ENCODE measurements around the gene NDUFAB1. TPM values are rescaled to one million over a fixed set of nuclear protein-coding genes. Genes with fewer than 3 reads are reported as not detected.
"Not testable (repeated sequence)": the region's sequence is repeated elsewhere in the genome, so short reads cannot be mapped to it uniquely, and the experiment has no call there.

The NDUFAB1 gene
- total and polyA plus RNA-seq, 2 experiments from 2014 or later = 119 to 243 TPM

DNA sequence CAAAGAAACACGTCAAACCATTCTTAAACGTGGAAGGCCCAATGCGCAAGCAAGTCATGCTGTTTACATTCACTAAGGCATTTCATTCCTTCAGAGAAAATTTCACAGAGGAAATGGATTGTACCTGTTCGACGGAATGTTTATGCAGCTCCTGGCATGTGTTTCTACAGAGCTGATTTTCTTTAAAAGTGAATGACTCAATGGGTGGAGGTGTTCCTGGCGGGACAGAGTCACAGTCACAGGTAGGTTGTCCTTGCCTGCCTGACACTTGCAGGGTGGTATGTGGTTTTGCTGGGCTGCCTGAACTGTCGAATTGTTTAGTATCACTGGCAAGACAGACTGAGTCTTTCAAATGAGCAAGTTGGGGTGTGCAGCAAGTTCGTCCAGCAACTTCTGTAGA is 33.4 kb upstream of the NDUFAB1 start:
- no peak for TF ChIP-seq CTCF (IDR thresholded peaks at IDR 0.05; ENCODE audit: poor library complexity)
- TF ChIP-seq EZH2phosphoT487 (IDR thresholded peaks at IDR 0.05; ENCODE audit: low read depth, severe bottlenecking, unreplicated experiment) = no peak
- no peak for TF ChIP-seq EZH2 (IDR thresholded peaks at IDR 0.05; ENCODE audit: borderline replicate concordance)
- Histone ChIP-seq H3K9me3 (ENCODE audit: low read depth) (no peaks in the 10 kb centered on the region), H3K27ac (no peak overlapping the region), H3K36me3 (replicated peaks; ENCODE audit: insufficient read depth, low read depth) (no peaks in the 10 kb centered on the region), H3K4me2 (no peak overlapping the region), H3K9me2 (replicated peaks; ENCODE audit: insufficient read depth) (no peaks in the 10 kb centered on the region), H3K4me1 (ENCODE audit: insufficient read depth) (no peaks in the 10 kb centered on the region), H3K4me3 (no peak overlapping the region), H2AFZ (no peak overlapping the region), H4K20me1 (ENCODE audit: insufficient read depth, poor library complexity, severe bottlenecking) (no peaks in the 10 kb centered on the region), H3K79me2 (no peaks in the 10 kb centered on the region), H3K27me3 (no peaks in the 10 kb centered on the region)
- no peak for DNase-seq (ENCODE audit: low spot score)
- WGBS (ENCODE audit: low lambda C conversion rate, missing lambda C conversion rate) = 88% methylated on average over 8 of the region's 8 CpGs

- Histone ChIP-seq H3K9me3 (ENCODE audit: low read depth) (no peaks in the 10 kb centered on the region), H3K4me2 (no peak overlapping the region), H3K9me2 (replicated peaks; ENCODE audit: insufficient read depth) (no peaks in the 10 kb centered on the region), H3K36me3 (replicated peaks; ENCODE audit: insufficient read depth, low read depth) (no peaks in the 10 kb centered on the region), H4K20me1 (ENCODE audit: insufficient read depth, poor library complexity, severe bottlenecking) (no peaks in the 10 kb centered on the region), H2AFZ (no peak overlapping the region), H3K4me1 (ENCODE audit: insufficient read depth) (no peaks in the 10 kb centered on the region), H3K79me2 (no peaks in the 10 kb centered on the region), H3K27ac (no peak overlapping the region), H3K27me3 (no peaks in the 10 kb centered on the region), H3K4me3 (no peak overlapping the region)
- DNase-seq (ENCODE audit: low spot score) = no peak
- TF ChIP-seq EZH2phosphoT487 (IDR thresholded peaks at IDR 0.05; ENCODE audit: low read depth, severe bottlenecking, unreplicated experiment) (no peak), CTCF (IDR thresholded peaks at IDR 0.05; ENCODE audit: poor library complexity) (no peak), EZH2 (IDR thresholded peaks at IDR 0.05; ENCODE audit: borderline replicate concordance) (no peak)
These were observed 28.0 kb upstream of the NDUFAB1 start for GRCh38 chr16:23624092-23624491.

DNA sequence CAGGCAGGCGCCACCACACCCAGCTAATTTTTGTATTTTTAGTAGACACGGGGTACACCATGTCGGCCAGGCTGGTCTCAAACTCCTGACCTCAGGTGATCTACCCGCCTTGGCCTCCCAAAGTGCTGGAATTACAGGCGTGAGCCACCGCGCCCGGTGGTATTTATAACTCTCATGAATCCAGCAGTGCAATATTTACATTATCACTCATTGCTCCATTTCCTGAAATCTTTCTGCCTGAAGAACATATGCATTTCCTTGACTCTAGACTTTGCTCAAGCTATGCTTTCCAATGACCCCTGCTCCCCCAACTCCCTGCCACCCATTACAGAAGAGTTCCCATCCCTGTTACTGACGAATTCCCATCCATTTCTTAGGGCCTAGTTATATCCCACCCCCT is 19.7 kb upstream of the NDUFAB1 start:
- H3K4me1 ChIP-seq (ENCODE audit: insufficient read depth) = no peaks in the 10 kb centered on the region
- no peaks in the 10 kb centered on the region for H3K36me3 ChIP-seq (replicated peaks; ENCODE audit: insufficient read depth, low read depth)
- H3K4me3 ChIP-seq = no peak overlapping the region
- H3K9me2 ChIP-seq (replicated peaks; ENCODE audit: insufficient read depth) = no peaks in the 10 kb centered on the region
- no peak for DNase-seq (ENCODE audit: low spot score)
- no peaks in the 10 kb centered on the region for H3K9me3 ChIP-seq (ENCODE audit: low read depth)
- H3K27ac ChIP-seq = no peak overlapping the region
- no peaks in the 10 kb centered on the region for H3K79me2 ChIP-seq
- H3K27me3 ChIP-seq = no peaks in the 10 kb centered on the region
- 90% methylated on average over 9 of the region's 9 CpGs for WGBS (ENCODE audit: low lambda C conversion rate, missing lambda C conversion rate)
- H4K20me1 ChIP-seq (ENCODE audit: insufficient read depth, poor library complexity, severe bottlenecking) = no peaks in the 10 kb centered on the region
- no peak for TF ChIP-seq CTCF (IDR thresholded peaks at IDR 0.05; ENCODE audit: poor library complexity)
- no peak for TF ChIP-seq EZH2phosphoT487 (IDR thresholded peaks at IDR 0.05; ENCODE audit: low read depth, severe bottlenecking, unreplicated experiment)
- no peak for TF ChIP-seq EZH2 (IDR thresholded peaks at IDR 0.05; ENCODE audit: borderline replicate concordance)
- H2AFZ ChIP-seq = no peak overlapping the region
- H3K4me2 ChIP-seq = no peak overlapping the region

- no peak overlapping the region for H3K27ac ChIP-seq
- H3K36me3 ChIP-seq (replicated peaks; ENCODE audit: insufficient read depth, low read depth) = no peaks in the 10 kb centered on the region
- TF ChIP-seq CTCF (IDR thresholded peaks at IDR 0.05; ENCODE audit: poor library complexity) = no peak
- TF ChIP-seq EZH2phosphoT487 (IDR thresholded peaks at IDR 0.05; ENCODE audit: low read depth, severe bottlenecking, unreplicated experiment) = no peak
- no peak for TF ChIP-seq EZH2 (IDR thresholded peaks at IDR 0.05; ENCODE audit: borderline replicate concordance)
- no peaks in the 10 kb centered on the region for H3K27me3 ChIP-seq
- no peak overlapping the region for H3K4me3 ChIP-seq
- 85% methylated on average over 3 of the region's 3 CpGs for WGBS (ENCODE audit: low lambda C conversion rate, missing lambda C conversion rate)
- H3K79me2 ChIP-seq = no peaks in the 10 kb centered on the region
- H4K20me1 ChIP-seq (ENCODE audit: insufficient read depth, poor library complexity, severe bottlenecking) = no peaks in the 10 kb centered on the region
- no peaks in the 10 kb centered on the region for H3K4me1 ChIP-seq (ENCODE audit: insufficient read depth)
- no peaks in the 10 kb centered on the region for H3K9me3 ChIP-seq (ENCODE audit: low read depth)
- DNase-seq (ENCODE audit: low spot score) = no peak
- H2AFZ ChIP-seq = no peak overlapping the region
- H3K9me2 ChIP-seq (replicated peaks; ENCODE audit: insufficient read depth) = no peaks in the 10 kb centered on the region
- H3K4me2 ChIP-seq = no peak overlapping the region
These were observed 15.8 kb upstream of the NDUFAB1 start for GRCh38 chr16:23611936-23612335.

GRCh38 chr16:23610905-23611304 is 14.8 kb upstream of the NDUFAB1 start:
- not testable (repeated sequence) for H3K79me2 ChIP-seq; H3K36me3 ChIP-seq (replicated peaks; ENCODE audit: insufficient read depth, low read depth); H4K20me1 ChIP-seq (ENCODE audit: insufficient read depth, poor library complexity, severe bottlenecking); H3K9me3 ChIP-seq (ENCODE audit: low read depth); H3K4me3 ChIP-seq; DNase-seq (ENCODE audit: low spot score); H3K27ac ChIP-seq; H3K27me3 ChIP-seq; H3K9me2 ChIP-seq (replicated peaks; ENCODE audit: insufficient read depth); H3K4me2 ChIP-seq; H3K4me1 ChIP-seq (ENCODE audit: insufficient read depth); H2AFZ ChIP-seq
- 96% methylated on average over 6 of the region's 6 CpGs for WGBS (ENCODE audit: low lambda C conversion rate, missing lambda C conversion rate)

Measured in hepatocyte (in vitro differentiated cells).